Measurements from ENCODE around the gene SPON1. TPM values are rescaled to one million over a fixed set of nuclear protein-coding genes. Genes with fewer than 3 reads are reported as not detected.

Gene SPON1
- total RNA-seq, 1 experiment from 2014 or later, result not detected

DNA sequence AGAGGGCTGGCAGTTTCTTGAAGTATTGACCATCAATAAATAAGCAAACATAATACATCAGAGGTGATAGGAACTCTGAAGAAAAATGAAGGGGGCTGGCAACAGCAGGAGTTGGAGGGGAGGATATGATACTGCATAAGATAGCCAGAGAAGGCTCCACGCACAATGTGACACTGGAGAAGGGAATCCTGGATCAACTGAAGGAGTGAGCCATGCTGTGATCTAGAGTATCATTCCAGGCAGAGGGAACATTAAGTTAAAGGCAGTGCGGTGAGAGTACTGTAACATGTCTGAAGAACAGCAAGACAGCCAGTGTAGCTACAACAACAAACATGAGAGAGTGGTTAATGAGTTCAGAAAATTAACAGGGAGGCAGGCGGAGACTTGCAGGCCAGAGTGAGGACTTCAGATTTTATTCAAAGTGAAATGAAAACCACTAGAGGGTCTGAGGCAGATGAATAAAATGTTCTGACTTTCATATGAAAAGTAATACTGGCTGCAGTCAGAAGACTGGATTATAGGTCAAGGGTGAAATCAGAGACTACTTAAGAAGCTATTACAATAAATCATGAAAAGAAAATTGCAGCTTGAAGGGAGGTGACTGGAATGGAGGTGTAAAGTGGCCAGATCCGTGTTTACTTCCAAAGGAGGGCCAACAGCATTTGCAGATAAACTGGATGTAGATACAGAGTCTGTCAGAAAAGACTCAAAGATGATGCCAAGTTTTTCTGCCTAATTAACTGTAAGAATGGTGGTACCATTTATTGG is 347.1 kb downstream of the SPON1 start:
- no peak for DNase-seq
- Histone ChIP-seq H3K36me3 (peaks cover 6% of the 10 kb centered on the region; the same call in 1 of the 2 replicates), H3K9me3 (no peaks in the 10 kb centered on the region), H3K4me3 (no peak overlapping the region), H3K27me3 (no peaks in the 10 kb centered on the region)

DNA sequence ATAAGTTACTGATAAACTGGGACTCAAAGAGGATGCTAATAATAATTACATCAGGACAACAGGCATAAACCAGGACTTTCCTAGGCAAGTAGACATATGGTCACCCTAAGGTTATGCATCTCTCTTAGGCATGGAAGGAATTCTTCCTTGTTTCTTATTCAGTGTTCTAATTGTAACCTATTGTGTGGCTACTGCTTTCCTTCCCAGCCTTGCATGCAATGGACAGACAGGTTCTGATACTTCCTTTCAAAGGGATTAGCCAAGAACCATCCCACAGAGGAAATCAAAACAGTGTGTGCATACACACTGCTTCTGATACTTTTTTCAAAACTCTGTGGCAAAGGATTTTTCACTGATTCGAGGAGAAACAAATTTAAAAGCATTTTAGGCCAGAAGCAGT is 348.2 kb downstream of the SPON1 start:
- no peak for DNase-seq
- H3K9me3 ChIP-seq, result no peaks in the 10 kb centered on the region
- H3K4me3 ChIP-seq, result no peak overlapping the region
- H3K36me3 ChIP-seq, result peaks cover 6% of the 10 kb centered on the region; the same call in 1 of the 2 replicates
- H3K27me3 ChIP-seq, result no peaks in the 10 kb centered on the region

DNA sequence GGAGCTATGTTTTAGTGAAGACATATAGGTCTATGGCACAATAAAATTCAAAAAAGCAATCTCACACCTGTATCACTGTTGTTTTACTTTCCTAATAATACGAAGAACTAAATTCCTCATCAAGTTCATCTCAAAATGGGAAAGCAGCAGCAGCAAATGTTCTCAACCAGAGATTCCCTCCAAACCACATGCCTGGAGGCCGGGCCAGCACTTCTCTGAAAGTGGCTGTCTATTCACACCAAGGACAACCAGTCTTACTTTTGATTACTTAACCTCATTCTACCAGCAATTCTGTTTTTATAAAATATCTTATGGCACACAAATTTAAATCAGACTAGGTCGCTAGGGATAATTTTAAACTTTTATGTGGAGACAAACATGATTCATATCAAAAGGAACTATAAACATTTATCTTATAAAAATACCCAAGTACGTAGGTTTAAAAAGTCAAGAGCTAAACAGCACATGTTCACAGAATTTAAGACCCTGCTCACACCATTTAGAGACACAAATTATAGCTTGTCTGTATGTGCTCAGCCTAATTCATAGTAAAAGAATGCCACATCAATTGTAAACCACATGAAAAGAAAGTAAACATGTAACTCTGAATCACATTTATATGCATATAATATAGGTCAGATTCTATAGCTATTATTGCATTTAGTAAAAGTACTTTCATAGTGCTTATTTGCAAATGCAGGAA is 350.4 kb downstream of the SPON1 start:
- Histone ChIP-seq H3K27me3 (no peaks in the 10 kb centered on the region), H3K36me3 (0 out of 2 replicates have a peak, but pooled peaks cover 6% of the 10 kb centered on the region), H3K4me3 (no peak overlapping the region), H3K9me3 (no peaks in the 10 kb centered on the region)
- peak; percentile 31 for DNase-seq

- Histone ChIP-seq H3K9me3 (no peaks in the 10 kb centered on the region), H3K27me3 (no peaks in the 10 kb centered on the region), H3K4me3 (no peak overlapping the region), H3K36me3 (0 out of 2 replicates have a peak, but pooled peaks cover 4% of the 10 kb centered on the region)
- DNase-seq, result no peak
Observed at GRCh38 chr11:14314127-14314526, 351.6 kb downstream of the SPON1 start.

DNA sequence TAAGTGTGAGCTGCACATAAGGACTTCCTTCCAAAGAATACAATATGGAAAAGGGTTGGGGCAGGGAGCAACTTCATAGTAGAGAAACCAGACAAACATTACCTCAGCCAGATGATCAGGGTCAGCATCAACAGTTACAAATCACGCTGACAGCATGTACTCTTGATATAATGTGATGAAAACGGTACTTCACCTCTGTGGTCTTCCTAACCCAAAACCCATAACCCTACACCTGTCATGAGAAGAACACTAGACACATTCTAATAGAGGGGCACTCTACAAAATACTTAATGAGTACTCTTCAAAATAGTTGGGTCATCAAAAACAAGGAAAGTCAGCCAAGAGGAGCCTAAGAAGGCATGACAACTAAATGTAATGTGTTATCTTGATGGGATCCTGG is 352.6 kb downstream of the SPON1 start:
- H3K27me3 ChIP-seq, result no peaks in the 10 kb centered on the region
- no peak overlapping the region for H3K4me3 ChIP-seq
- no peak for DNase-seq
- no peaks in the 10 kb centered on the region for H3K9me3 ChIP-seq
- H3K36me3 ChIP-seq, result 0 out of 2 replicates have a peak, but pooled peaks cover 3% of the 10 kb centered on the region
